ENCODE results near the gene SEMA4D.

- TF ChIP-seq CTCF (conservative IDR thresholded peaks at IDR 0.05; ENCODE audit: low read length) (no peak), EZH2phosphoT487 (IDR thresholded peaks at IDR 0.05; ENCODE audit: borderline replicate concordance) (no peak)
Measured at GRCh38 chr9:89464300-89464901, 33.5 kb downstream of the SEMA4D start.
